Neuronal stem cell (in vitro differentiated cells): Measurements from ENCODE around the gene NT5C3B.

ENCODE experiments used
- DNase-seq: peaks from one replicate; pipeline ENCODE4 v3.0.0-alpha.2; 2013; ENCODE audit warnings: low spot score
- H2AFZ ChIP-seq: one replicate; pipeline ENCODE4 v1.6.1; 2013; ENCODE audit warnings: mild to moderate bottlenecking, low read length, inconsistent platforms
- H2AK5ac ChIP-seq: 2 replicates; pipeline ENCODE4 v1.6.1; 2013; ENCODE audit warnings: low read depth, mild to moderate bottlenecking, inconsistent platforms, low read length, moderate library complexity, mixed read lengths
- H2BK120ac ChIP-seq: 2 replicates; pipeline ENCODE4 v1.6.1; 2013; ENCODE audit warnings: low read depth, mild to moderate bottlenecking, inconsistent platforms, low read length, moderate library complexity, mixed read lengths
- H2BK12ac ChIP-seq: one replicate; pipeline ENCODE4 v1.6.1; 2013; ENCODE audit warnings: low read length, inconsistent platforms
- H2BK15ac ChIP-seq: 2 replicates; pipeline ENCODE4 v1.6.1; 2013; ENCODE audit warnings: mild to moderate bottlenecking, low read length, inconsistent platforms, mixed read lengths
- H2BK5ac ChIP-seq: one replicate; pipeline ENCODE4 v1.6.1; 2013; ENCODE audit warnings: inconsistent platforms, mild to moderate bottlenecking, low read length, moderate library complexity
- H3K14ac ChIP-seq: one replicate; pipeline ENCODE4 v1.6.1; 2013; ENCODE audit warnings: low read length, inconsistent platforms
- H3K18ac ChIP-seq: 2 replicates; pipeline ENCODE4 v1.6.1; 2013; ENCODE audit warnings: low read length, inconsistent platforms
- H3K23ac ChIP-seq: 2 replicates; pipeline ENCODE4 v1.6.1; 2013; ENCODE audit warnings: low read depth, mild to moderate bottlenecking, mixed read lengths, low read length, inconsistent platforms; ENCODE audit not compliant: poor library complexity
- H3K27ac ChIP-seq: replicated peaks from 3 replicates; pipeline ENCODE4 v1.5.1; 2013; ENCODE audit warnings: low read length, inconsistent platforms
- H3K27me3 ChIP-seq, 3 experiments: 2 replicates each; pipeline ENCODE4 v1.6.1; 2013; ENCODE audit warnings: low read length in 3 of 3, mild to moderate bottlenecking in 2 of 3, inconsistent platforms in 1 of 3, low read depth in 1 of 3, mixed read lengths in 1 of 3, moderate library complexity in 1 of 3; ENCODE audit not compliant: control insufficient read depth in 3 of 3, insufficient read depth in 3 of 3
- H3K36me3 ChIP-seq, 2 donors: replicated peaks in 1 of 2; 2 replicates each; pipeline ENCODE4 v1.6.1; 2013; ENCODE audit warnings: low read length in 2 of 2; ENCODE audit not compliant: control insufficient read depth in 2 of 2, insufficient read depth in 2 of 2
- H3K4ac ChIP-seq: 2 replicates; pipeline ENCODE4 v1.6.1; 2013; ENCODE audit warnings: inconsistent platforms, mild to moderate bottlenecking, low read length, moderate library complexity
- H3K4me1 ChIP-seq, 2 donors: 1 replicate in 1 of 2; 2 replicates in 1 of 2; pipeline ENCODE4 v1.6.1; 2013; ENCODE audit warnings: low read length in 2 of 2, low read depth in 1 of 2; ENCODE audit not compliant: control insufficient read depth in 2 of 2, insufficient read depth in 1 of 2
- H3K4me2 ChIP-seq: one replicate; pipeline ENCODE4 v1.6.1; 2013; ENCODE audit warnings: mild to moderate bottlenecking, low read length, inconsistent platforms; ENCODE audit not compliant: insufficient read depth, poor library complexity, severe bottlenecking
- H3K4me3 ChIP-seq, 2 donors: 2 replicates each; pipeline ENCODE4 v1.5.1; 2013; ENCODE audit warnings: low read length in 2 of 2, mild to moderate bottlenecking in 2 of 2, inconsistent platforms in 1 of 2, moderate library complexity in 1 of 2
- H3K79me1 ChIP-seq: one replicate; pipeline ENCODE4 v1.6.1; 2013; ENCODE audit warnings: low read depth, mild to moderate bottlenecking, inconsistent platforms, low read length, moderate library complexity
- H3K9ac ChIP-seq: one replicate; pipeline ENCODE4 v1.6.1; 2013; ENCODE audit warnings: mild to moderate bottlenecking, low read depth, low read length, inconsistent platforms; ENCODE audit not compliant: poor library complexity
- H3K9me3 ChIP-seq, 2 donors: replicated peaks in 1 of 2; 2 replicates each; pipeline versions ENCODE3 to v1.6.1; 2013; ENCODE audit warnings: low read length in 2 of 2, mild to moderate bottlenecking in 2 of 2, inconsistent platforms in 1 of 2, low read depth in 1 of 2, mixed read lengths in 1 of 2, moderate library complexity in 1 of 2; ENCODE audit not compliant: control insufficient read depth in 2 of 2, insufficient read depth in 1 of 2
- H4K8ac ChIP-seq: one replicate; pipeline ENCODE4 v1.6.1; 2013; ENCODE audit warnings: low read depth, mild to moderate bottlenecking, inconsistent platforms, low read length, moderate library complexity
- H4K91ac ChIP-seq: one replicate; pipeline ENCODE4 v1.6.1; 2013; ENCODE audit warnings: low read length, low read depth, mild to moderate bottlenecking, inconsistent platforms; ENCODE audit not compliant: poor library complexity
- WGBS, 2 donors: extraction: QIAGEN DNeasy Blood & Tissue Kit; methylation state at CpG; one replicate each; pipeline ENCODE4 v1.1.7; 2013; ENCODE audit warnings: missing lambda C conversion rate in 2 of 2, mixed read lengths in 1 of 2; ENCODE audit not compliant: insufficient read length in 2 of 2, insufficient replicate concordance in 1 of 2; ENCODE audit errors: extremely low coverage in 2 of 2; 5-methylcytosine and 5-hydroxymethylcytosine counted together

Gene NT5C3B

GRCh38 chr17:41784207-41784744, 51.8 kb downstream of the NT5C3B start:
- no peak overlapping the region for H3K9ac ChIP-seq
- H3K4me2 ChIP-seq = peak overlapping the region; percentile 93
- no peak overlapping the region for H3K14ac ChIP-seq
- H3K4me1 ChIP-seq = peaks cover 9 to 21% of the 10 kb centered on the region in 2 donors
- peak overlapping the region; percentile 83 for H2AFZ ChIP-seq
- no peaks in the 10 kb centered on the region for H3K36me3 ChIP-seq
- no peak overlapping the region for H3K4ac ChIP-seq
- peak overlapping the region; percentile 78 for H3K18ac ChIP-seq
- peak overlapping the region; percentile 18 to 66 for H3K4me3 ChIP-seq
- DNase-seq = no peak
- no peaks in the 10 kb centered on the region for H3K27me3 ChIP-seq
- H2BK120ac ChIP-seq = peak overlapping the region; percentile 69
- peak overlapping the region; percentile 96 for H2AK5ac ChIP-seq
- H4K8ac ChIP-seq = no peak overlapping the region
- no peak overlapping the region for H2BK12ac ChIP-seq
- no peaks in the 10 kb centered on the region for H3K9me3 ChIP-seq
- no peak overlapping the region for H4K91ac ChIP-seq
- no peak overlapping the region for H3K23ac ChIP-seq
- H2BK15ac ChIP-seq = no peak overlapping the region
- H2BK5ac ChIP-seq = peak overlapping the region; percentile 72
- peaks cover 2% of the 10 kb centered on the region for H3K79me1 ChIP-seq
- H3K27ac ChIP-seq = peak overlapping the region; percentile 94
- no CpG with 5 or more reads among the region's 6 CpGs for WGBS, 2 donors

- Histone ChIP-seq H3K4me1 (peaks cover 19 to 27% of the 10 kb centered on the region in 2 donors), H3K79me1 (peaks cover 2% of the 10 kb centered on the region), H3K4ac (no peak overlapping the region), H3K18ac (no peak overlapping the region), H3K14ac (no peak overlapping the region), H3K27me3 (no peaks in the 10 kb centered on the region), H2BK15ac (no peak overlapping the region), H3K4me3 (no peak overlapping the region), H3K36me3 (peaks cover 0 to 2% of the 10 kb centered on the region in 2 donors), H2AFZ (no peak overlapping the region), H3K27ac (no peak overlapping the region), H3K9me3 (no peaks in the 10 kb centered on the region), H2AK5ac (no peak overlapping the region), H2BK120ac (no peak overlapping the region), H3K9ac (no peak overlapping the region), H4K8ac (no peak overlapping the region), H4K91ac (no peak overlapping the region), H2BK5ac (no peak overlapping the region), H3K23ac (no peak overlapping the region), H3K4me2 (no peak overlapping the region), H2BK12ac (no peak overlapping the region)
- WGBS, 2 donors = no CpG with 5 or more reads among the region's 4 CpGs
- no peak for DNase-seq
Observed at GRCh38 chr17:41782142-41782541, 53.9 kb downstream of the NT5C3B start.

GRCh38 chr17:41781404-41782110, 54.5 kb downstream of the NT5C3B start:
- H3K27ac ChIP-seq = no peak overlapping the region
- H4K91ac ChIP-seq = no peak overlapping the region
- no peaks in the 10 kb centered on the region for H3K27me3 ChIP-seq
- H3K14ac ChIP-seq = no peak overlapping the region
- no peak overlapping the region for H3K4me3 ChIP-seq
- H3K4me2 ChIP-seq = no peak overlapping the region
- H2BK120ac ChIP-seq = no peak overlapping the region
- H2AK5ac ChIP-seq = no peak overlapping the region
- peaks cover 2% of the 10 kb centered on the region for H3K79me1 ChIP-seq
- H3K4me1 ChIP-seq = peaks cover 21 to 28% of the 10 kb centered on the region in 2 donors
- no peak for DNase-seq
- no peak overlapping the region for H2BK12ac ChIP-seq
- no peak overlapping the region for H2BK5ac ChIP-seq
- no peak overlapping the region for H2BK15ac ChIP-seq
- no peak overlapping the region for H3K23ac ChIP-seq
- H3K18ac ChIP-seq = no peak overlapping the region
- no peak overlapping the region for H2AFZ ChIP-seq
- WGBS, 2 donors = no CpG with 5 or more reads among the region's 13 CpGs
- H3K36me3 ChIP-seq = peaks cover 0 to 3% of the 10 kb centered on the region in 2 donors
- H3K4ac ChIP-seq = no peak overlapping the region
- no peak overlapping the region for H4K8ac ChIP-seq
- no peak overlapping the region for H3K9ac ChIP-seq
- H3K9me3 ChIP-seq = no peaks in the 10 kb centered on the region

- Histone ChIP-seq H3K9me3 (no peaks in the 10 kb centered on the region), H3K27me3 (no peaks in the 10 kb centered on the region), H3K14ac (no peak overlapping the region), H3K18ac (no peak overlapping the region), H2BK120ac (no peak overlapping the region), H3K4me1 (peaks cover 32 to 36% of the 10 kb centered on the region in 2 donors), H4K91ac (no peak overlapping the region), H3K4me3 (no peak overlapping the region), H3K4ac (no peak overlapping the region), H2BK5ac (no peak overlapping the region), H2AFZ (no peak overlapping the region), H2BK15ac (no peak overlapping the region), H3K23ac (no peak overlapping the region), H2AK5ac (no peak overlapping the region), H4K8ac (no peak overlapping the region), H3K27ac (no peak overlapping the region), H3K4me2 (no peak overlapping the region), H3K79me1 (peaks cover 2% of the 10 kb centered on the region), H3K9ac (no peak overlapping the region), H2BK12ac (no peak overlapping the region), H3K36me3 (peaks cover 0 to 3% of the 10 kb centered on the region in 2 donors)
- no CpG with 5 or more reads among the region's 1 CpG for WGBS, 2 donors
- no peak for DNase-seq
Observed at GRCh38 chr17:41779954-41780353, 56.1 kb downstream of the NT5C3B start.
